Erythroblast (primary cell): ENCODE measurements around the gene PTPRA.

ENCODE experiments used
- GATA1 ChIP-seq: IDR thresholded peaks from 2 replicates; pipeline ENCODE4 v1.6.1; 2011; ENCODE audit warnings: low read depth, mild to moderate bottlenecking, control low read depth, low read length, moderate library complexity
- POLR2A ChIP-seq: IDR thresholded peaks from 2 replicates; pipeline ENCODE4 v1.6.1; 2011; ENCODE audit warnings: mild to moderate bottlenecking, low read length

DNA sequence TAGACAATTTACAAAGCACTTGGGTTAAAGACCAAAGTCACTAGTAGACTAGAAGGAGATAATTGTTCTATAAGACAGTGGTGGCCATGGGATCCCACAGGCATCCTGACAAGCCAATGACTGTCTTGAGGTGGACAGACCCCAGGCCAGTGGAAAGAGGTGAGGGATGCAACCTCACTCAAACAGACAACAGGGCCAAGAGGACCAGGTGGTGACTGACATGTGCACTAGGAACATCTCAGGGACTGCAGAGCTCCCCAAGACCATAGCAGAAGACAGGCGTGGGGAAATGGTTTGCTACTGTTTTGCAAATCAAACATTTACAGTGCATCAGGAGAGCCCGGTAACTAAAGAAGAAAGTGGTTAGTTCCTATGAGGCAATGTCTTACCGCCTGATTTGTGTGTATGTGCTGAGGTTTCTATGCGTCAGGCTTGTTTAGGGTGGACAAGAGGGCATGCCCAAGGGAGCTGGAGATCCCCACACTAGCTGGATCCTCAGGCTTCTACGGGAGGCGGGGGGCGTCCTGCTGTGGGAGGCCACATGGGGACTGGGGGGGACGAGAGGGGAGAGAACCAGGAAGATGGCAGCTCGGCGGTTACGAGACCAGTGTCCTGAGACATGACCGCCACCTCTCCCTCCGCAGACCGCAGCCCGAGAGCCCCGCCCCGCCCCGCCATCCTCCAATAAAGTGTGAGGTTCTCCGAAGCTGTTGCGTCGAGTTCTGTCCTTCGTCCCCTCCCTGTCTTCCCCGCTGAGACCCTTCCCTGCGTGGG is 171.9 kb downstream of the PTPRA start:
- TF ChIP-seq POLR2A = no peak
- no peak for TF ChIP-seq GATA1
